HG02623 (cell line): ENCODE measurements around the gene RHBDF1.

Experiments used
- ATAC-seq: cut with Tn5 transposase; IDR thresholded peaks from one replicate; pipeline ENCODE4 v1.9.1; 2021; ENCODE audit warnings: moderate library complexity; ENCODE audit not compliant: unreplicated experiment

The RHBDF1 gene

GRCh38 chr16:74747-75334 is 2.4 kb upstream of the RHBDF1 start:
- ATAC-seq = no peak

- ATAC-seq = no peak
Observed at GRCh38 chr16:74051-74746, 1.8 kb upstream of the RHBDF1 start.

DNA sequence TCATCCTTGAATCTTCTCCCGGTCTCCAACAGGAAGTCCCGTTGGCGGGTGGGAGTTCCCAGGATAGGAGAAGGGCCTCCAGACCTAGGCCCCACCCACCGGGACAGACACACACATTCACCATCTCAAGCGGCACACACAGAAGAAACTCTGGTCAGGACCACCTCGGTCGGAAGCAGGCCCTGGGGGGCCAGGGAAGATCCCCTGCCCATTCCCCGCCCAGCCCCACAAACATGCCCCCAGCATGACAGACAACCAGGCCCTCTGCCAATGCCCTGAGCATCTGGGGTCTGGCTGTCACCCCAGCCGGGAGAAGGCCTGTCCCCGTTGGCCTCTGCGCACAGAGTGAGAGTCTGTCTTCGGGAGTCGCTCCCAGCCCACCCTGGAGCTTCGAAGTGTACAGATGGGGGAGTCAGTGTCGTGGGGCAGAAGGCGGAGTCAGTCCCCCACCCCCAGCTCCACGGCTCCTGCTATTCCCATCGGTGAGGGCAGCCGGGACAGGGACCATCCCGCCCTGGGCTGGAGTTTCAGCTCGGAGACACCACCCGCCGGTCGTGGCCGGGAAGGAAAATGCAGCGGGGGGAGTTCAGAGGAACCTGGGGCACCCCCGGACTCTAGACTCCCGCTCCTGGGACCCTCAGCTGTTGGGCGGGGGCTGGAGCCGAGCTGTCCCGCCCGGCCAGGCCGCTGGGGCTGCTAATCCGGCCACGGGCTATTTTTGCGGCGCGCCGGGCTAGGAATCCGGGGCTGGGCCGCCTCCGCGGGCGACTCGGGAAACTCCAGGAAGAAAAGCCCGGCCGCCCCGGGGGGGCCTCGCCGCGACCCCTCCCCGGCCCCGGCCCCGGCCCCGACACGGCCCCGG is 660 bp downstream of the RHBDF1 start:
- no peak for ATAC-seq

GRCh38 chr16:71210-71539 is 1.3 kb downstream of the RHBDF1 start:
- ATAC-seq = no peak

GRCh38 chr16:69181-69580 is 3.2 kb downstream of the RHBDF1 start:
- no peak for ATAC-seq

DNA sequence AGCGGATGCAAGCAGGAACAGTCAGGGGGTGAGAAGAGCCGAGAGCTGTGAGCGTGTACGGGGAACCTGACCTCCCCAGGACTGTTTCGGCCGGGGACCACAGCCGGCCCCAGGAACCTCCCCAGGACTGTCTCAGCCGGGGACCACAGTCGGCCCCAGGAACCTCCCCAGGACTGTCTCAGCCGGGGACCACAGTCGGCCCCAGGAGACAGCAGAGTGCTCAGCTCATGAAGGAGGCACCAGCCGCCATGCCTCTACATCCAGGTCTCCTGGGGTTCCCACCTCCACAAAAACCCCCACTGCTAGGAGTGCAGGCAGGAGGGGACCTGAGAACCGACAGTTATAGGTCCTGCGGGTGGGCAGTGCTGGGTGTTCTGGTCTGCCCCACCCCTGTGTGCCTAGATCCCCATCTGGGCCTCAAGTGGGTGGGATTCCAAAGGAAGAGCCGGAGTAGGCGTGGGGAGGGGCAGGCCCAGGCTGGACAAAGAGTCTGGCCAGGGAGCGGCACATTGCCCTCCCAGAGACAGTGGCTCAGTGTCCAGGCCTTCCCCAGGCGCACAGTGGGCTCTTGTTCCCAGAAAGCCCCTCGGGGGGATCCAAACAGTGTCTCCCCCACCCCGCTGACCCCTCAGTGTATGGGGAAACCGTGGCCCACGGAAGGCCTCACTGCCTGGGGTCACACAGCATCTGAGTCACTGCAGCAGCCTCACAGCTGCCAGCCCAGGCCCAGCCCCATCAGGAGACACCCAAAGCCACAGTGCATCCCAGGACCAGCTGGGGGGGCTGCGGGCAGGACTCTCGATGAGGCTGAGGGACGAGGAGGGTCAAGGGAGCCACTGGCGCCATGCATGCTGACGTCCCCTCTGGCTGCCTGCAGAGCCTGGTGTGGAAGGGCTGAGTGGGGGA is 4.3 kb downstream of the RHBDF1 start:
- ATAC-seq = no peak

GRCh38 chr16:67183-67791 is 5.1 kb downstream of the RHBDF1 start:
- ATAC-seq = no peak

- ATAC-seq = no peak
Observed at GRCh38 chr16:66309-67182, 5.9 kb downstream of the RHBDF1 start.

GRCh38 chr16:65745-66144 is 6.7 kb downstream of the RHBDF1 start:
- no peak for ATAC-seq

- no peak for ATAC-seq
Observed at GRCh38 chr16:64914-65255, 7.5 kb downstream of the RHBDF1 start.

GRCh38 chr16:63998-64913 is 8.2 kb downstream of the RHBDF1 start:
- no peak for ATAC-seq

- ATAC-seq = no peak
Observed at GRCh38 chr16:63466-63865, 9.0 kb downstream of the RHBDF1 start.

DNA sequence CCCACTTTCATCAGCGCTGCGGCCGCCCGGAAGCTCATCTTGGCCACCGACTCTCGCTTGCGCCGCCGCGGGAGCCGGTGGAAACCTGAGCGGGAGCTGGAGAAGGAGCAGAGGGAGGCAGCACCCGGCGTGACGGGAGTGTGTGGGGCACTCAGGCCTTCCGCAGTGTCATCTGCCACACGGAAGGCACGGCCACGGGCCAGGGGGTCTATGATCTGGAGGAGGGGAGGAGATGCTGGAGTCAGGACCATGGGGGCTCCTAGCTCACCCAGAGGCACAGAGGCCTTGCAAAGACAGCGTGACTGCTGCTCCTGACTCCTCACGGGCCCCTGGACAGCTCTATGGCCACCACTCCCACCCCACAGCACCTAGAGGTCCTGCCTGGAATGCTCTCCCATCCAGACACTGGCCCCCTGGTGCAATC is 9.5 kb downstream of the RHBDF1 start:
- ATAC-seq = no peak

- no peak for ATAC-seq
Observed at GRCh38 chr16:62283-62967, 10.0 kb downstream of the RHBDF1 start.

- ATAC-seq = no peak
Observed at GRCh38 chr16:61879-62281, 10.6 kb downstream of the RHBDF1 start.

DNA sequence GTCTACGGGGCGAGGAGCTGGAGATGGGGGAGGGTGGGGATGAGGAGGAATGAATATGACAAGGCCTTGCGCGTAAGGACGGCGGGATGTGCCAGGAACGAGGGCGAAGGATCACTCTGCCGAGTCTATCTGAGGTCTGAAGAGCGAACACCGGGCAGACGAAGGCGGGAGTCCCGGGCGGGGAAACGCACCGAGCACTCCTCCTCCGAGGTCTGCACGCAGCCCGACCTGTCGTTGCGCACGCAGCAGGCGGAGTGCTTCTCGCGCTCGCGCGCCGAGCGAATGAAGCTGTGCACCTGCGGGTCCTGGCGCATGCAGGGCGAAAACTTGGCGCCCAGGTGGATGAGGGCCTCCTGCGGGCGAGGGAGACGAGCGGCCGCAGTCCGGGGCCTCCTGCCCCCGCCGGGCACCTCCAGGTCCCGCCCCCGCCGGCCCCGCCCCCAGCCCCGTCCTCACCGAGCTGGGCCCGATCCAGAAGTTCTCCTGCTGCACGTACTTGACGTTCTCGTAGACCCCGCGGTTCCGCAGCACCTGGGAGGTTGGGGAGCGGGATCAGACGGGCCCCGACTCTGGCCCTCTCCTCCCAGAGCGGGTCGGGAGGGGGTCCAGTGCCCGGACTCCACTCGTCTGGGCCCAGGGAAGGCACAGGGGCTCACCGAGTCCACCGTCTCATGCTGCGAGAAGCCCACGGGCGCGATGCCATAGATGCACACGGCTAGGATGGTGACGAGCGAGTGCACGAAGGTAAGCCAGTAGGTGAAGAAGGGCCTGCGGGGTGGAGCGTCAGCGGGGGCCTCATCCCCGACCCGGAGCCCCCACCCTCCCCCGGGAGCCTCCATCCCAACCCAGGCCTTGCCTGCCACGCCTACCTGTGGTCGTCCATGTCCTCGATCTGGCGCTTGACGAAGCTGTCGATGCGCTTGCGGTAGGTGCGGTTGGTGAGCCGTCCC is 11.2 kb downstream of the RHBDF1 start:
- no peak for ATAC-seq

GRCh38 chr16:60166-60565 is 12.3 kb downstream of the RHBDF1 start:
- ATAC-seq = no peak
